ENCODE measurements around the gene UNCX. TPM values are rescaled to one million over a fixed set of nuclear protein-coding genes. Genes with fewer than 3 reads are reported as not detected.

Gene UNCX
- total RNA-seq, 3 donors from 2014 or later = not detected

GRCh38 chr7:1251796-1252539 is 19.3 kb downstream of the UNCX start:
- H3K4me1 ChIP-seq = peaks cover under 1 to 4% of the 10 kb centered on the region in 2 donors
- H3K36me3 ChIP-seq = no peaks in the 10 kb centered on the region
- H3K9me3 ChIP-seq = no peaks in the 10 kb centered on the region
- peaks cover 19 to 100% of the 10 kb centered on the region in 2 donors for H3K27me3 ChIP-seq
- no peak overlapping the region for H3K4me3 ChIP-seq
- no peak for DNase-seq (ENCODE audit: low spot score in 2 of 2)
- TF ChIP-seq POLR2AphosphoS5 (IDR thresholded peaks at IDR 0.05) (no peak), CTCF (IDR thresholded peaks at IDR 0.05) (no peak)
- intact Hi-C loops (cut with DNase I; ENCODE audit: low total_unique reads) = no loop called here
- no peak overlapping the region for H3K27ac ChIP-seq

- Histone ChIP-seq H3K27ac (no peak overlapping the region), H3K9me3 (no peaks in the 10 kb centered on the region), H3K4me1 (no peaks in the 10 kb centered on the region), H3K4me3 (no peak overlapping the region), H3K36me3 (no peaks in the 10 kb centered on the region), H3K27me3 (peaks cover 12 to 99% of the 10 kb centered on the region in 2 donors)
- TF ChIP-seq POLR2A (IDR thresholded peaks at IDR 0.05) = no peak
- no peak for TF ChIP-seq POLR2AphosphoS5 (IDR thresholded peaks at IDR 0.05)
- no peak for TF ChIP-seq CTCF (IDR thresholded peaks at IDR 0.05)
- no peak for DNase-seq (ENCODE audit: low spot score in 2 of 2)
- intact Hi-C loops (cut with DNase I; ENCODE audit: low total_unique reads) = no loop called here
These were observed 19.9 kb downstream of the UNCX start for GRCh38 chr7:1252540-1253090.

- Histone ChIP-seq H3K4me3 (no peak overlapping the region), H3K36me3 (no peaks in the 10 kb centered on the region), H3K9me3 (no peaks in the 10 kb centered on the region), H3K4me1 (no peaks in the 10 kb centered on the region), H3K27ac (no peak overlapping the region), H3K27me3 (peaks cover 7 to 91% of the 10 kb centered on the region in 2 donors)
- intact Hi-C loops (cut with DNase I; ENCODE audit: low total_unique reads) = no loop called here
- TF ChIP-seq POLR2AphosphoS5 (IDR thresholded peaks at IDR 0.05) = no peak
- TF ChIP-seq CTCF (IDR thresholded peaks at IDR 0.05) = no peak
- TF ChIP-seq POLR2A (IDR thresholded peaks at IDR 0.05) = no peak
- DNase-seq (ENCODE audit: low spot score in 2 of 2) = no peak
These were observed 21.1 kb downstream of the UNCX start for GRCh38 chr7:1253681-1254181.

GRCh38 chr7:1254281-1255079 is 21.8 kb downstream of the UNCX start:
- Histone ChIP-seq H3K27me3 (peaks cover 3 to 91% of the 10 kb centered on the region in 2 donors), H3K4me3 (no peak overlapping the region)
- intact Hi-C loops (cut with DNase I; ENCODE audit: low total_unique reads) = no loop called here

More at GRCh38 chr7:1254281-1255079, 21.8 kb downstream of the UNCX start:
- Histone ChIP-seq H3K4me1 (no peaks in the 10 kb centered on the region), H3K27ac (no peak overlapping the region), H3K36me3 (no peaks in the 10 kb centered on the region), H3K9me3 (no peaks in the 10 kb centered on the region)
- DNase-seq (ENCODE audit: low spot score in 2 of 2) = no peak
- TF ChIP-seq POLR2AphosphoS5 (IDR thresholded peaks at IDR 0.05) (no peak), CTCF (IDR thresholded peaks at IDR 0.05) (no peak), POLR2A (IDR thresholded peaks at IDR 0.05) (no peak)

Data from breast epithelium (tissue), 4 donors.